GM21723 (cell line): ENCODE measurements around the gene ADAMTSL1.

Experiments
- ATAC-seq: cut with Tn5 transposase; IDR thresholded peaks from one replicate; pipeline ENCODE4 v1.9.1; 2021; ENCODE audit warnings: mild to moderate bottlenecking, moderate library complexity; ENCODE audit not compliant: unreplicated experiment

ADAMTSL1 gene

GRCh38 chr9:18554244-18554643 is 80.3 kb downstream of the ADAMTSL1 start:
- no peak for ATAC-seq

DNA sequence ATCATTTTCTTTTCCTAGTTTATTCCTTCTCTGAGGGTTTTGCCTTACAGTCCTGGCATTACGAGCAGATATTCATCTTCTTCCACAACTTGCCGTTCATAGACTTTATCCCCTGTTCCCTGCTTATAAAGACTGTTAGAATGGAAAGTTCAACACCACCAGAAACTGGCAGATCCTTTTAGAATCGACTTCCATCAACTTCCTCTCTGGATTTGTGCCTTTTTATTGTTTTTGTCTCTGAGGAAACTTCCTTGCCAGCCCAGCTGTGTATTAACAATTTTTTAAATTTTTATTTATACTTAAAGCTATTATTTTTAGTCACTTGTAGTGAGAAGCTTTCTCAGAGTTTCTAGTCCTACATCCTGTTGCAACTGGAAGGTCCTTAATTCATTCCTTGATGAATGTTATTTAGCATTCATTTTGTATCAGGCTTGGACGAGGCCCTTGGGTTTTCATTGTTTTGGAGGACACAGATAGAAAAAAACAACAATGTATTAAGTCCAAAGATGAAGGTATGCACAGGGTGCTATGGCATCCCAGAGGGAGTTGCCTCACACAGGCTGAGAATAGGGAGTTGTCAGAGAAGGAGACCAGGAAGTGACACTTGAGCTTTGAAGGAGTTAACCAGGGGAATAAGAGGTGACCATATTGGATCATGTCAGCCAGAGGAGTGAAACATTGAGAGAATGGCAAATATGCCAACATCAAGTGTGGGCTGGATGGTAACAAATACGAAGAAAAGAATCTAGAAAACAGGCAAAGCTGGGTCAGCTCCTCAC is 81.3 kb downstream of the ADAMTSL1 start:
- no peak for ATAC-seq

- no peak for ATAC-seq
These were observed 90.3 kb downstream of the ADAMTSL1 start for GRCh38 chr9:18564018-18564880.

DNA sequence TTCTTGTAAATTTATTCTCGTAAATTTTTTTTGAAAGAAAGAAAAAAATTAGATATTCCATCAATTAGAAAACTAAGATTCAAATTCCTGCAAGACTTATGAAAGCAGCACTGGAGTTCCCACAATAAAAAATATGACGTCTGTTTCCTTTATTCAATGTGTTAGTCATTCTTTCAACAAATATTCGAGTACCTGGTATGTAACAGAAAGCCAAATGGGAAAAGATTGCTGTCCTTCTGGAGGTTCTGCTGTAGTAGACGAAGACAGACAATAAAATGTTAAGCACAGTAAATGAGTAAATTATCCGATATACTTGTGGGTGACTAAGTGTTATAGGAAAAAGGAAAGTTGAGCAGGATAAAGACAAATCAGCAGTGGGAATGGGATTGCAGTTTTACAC is 92.2 kb downstream of the ADAMTSL1 start:
- no peak for ATAC-seq

GRCh38 chr9:18568973-18569372 is 95.0 kb downstream of the ADAMTSL1 start:
- ATAC-seq, result no peak

- no peak for ATAC-seq
These were observed 96.1 kb downstream of the ADAMTSL1 start for GRCh38 chr9:18569941-18570630.

DNA sequence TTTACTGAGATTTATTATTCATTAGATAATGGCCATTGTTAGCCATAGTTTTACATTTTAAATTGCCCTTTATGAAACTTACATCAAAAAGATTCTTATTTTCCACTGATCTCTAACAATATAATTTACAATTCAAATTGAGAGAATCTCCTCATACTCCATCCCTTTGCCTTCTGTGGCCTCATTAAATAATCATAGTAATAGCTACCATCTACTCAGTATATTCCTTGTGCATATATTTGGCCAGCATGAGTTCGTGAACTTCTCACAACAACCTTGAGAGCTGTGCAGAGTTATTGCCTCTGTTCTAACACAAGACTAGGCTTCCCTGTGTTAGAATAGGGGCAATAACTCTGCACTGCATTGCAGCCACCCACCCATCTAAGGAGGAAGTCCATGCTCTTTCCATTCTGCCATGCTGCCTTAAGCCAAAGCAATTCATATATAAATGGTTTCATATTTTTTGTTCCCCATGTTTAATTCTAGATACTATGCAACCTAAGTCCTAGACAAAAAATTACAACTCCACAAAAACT is 99.1 kb downstream of the ADAMTSL1 start:
- no peak for ATAC-seq

- ATAC-seq, result no peak
These were observed 101.7 kb downstream of the ADAMTSL1 start for GRCh38 chr9:18575686-18576085.

DNA sequence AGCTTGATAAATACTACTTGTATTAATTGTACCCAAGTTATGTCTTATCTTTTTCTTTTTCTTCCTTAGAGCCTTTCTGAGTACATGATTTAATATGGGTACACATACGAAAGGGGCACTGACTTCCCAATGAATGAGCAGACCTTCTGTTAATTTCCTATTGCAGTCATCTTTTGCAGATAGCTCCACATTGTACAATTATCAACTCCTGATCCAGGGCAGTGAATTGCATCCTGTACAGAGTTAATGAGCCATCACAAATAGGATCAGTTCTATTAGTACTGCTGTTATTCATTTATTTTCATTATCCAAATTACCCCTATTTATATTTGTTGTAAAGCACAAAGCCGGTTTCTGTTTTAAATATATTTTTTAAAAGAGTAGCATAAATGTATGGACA is 105.6 kb downstream of the ADAMTSL1 start:
- ATAC-seq, result no peak

GRCh38 chr9:18580151-18580550 is 106.2 kb downstream of the ADAMTSL1 start:
- ATAC-seq, result no peak

- no peak for ATAC-seq
These were observed 112.0 kb downstream of the ADAMTSL1 start for GRCh38 chr9:18585996-18586395.

GRCh38 chr9:18588002-18588401 is 114.0 kb downstream of the ADAMTSL1 start:
- ATAC-seq, result no peak

DNA sequence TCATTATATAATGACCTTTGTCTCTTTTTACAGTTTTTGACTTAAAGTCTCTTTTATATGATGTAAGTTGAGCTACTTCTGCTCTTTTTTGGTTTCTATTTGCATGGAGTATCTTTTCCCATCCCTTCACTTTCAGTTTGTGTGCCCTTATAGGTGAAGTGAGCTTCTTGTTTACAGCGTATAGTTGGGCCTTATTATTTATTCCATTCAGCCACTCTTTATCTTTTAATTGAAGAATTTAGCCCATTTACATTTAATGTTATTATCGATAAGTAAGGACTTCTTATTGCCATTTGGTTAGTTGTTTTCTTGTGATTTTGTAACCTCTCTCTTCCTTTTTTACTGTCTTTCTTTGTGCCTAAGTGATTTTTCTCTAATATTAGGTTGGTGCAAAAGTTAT is 117.3 kb downstream of the ADAMTSL1 start:
- no peak for ATAC-seq

- no peak for ATAC-seq
These were observed 120.9 kb downstream of the ADAMTSL1 start for GRCh38 chr9:18594837-18595236.

DNA sequence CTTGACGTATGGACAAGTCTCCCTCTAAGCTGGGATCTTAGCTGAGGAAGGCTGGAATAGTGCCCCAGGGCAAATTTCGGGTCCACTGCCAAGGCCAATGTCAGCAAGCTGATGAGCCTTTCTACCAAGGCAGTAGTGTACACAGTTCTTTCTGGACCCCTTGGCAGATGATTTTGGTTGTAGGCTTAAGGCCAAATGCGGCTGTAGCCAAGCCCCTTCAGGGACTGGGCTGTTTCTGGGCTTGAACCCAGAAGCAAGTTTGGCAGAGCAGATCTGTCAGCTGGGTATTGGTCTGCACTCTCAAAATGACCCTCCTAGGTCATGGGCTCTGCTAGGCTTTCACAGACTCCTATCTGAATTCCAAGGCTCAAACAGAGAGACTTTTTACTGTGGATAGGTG is 121.6 kb downstream of the ADAMTSL1 start:
- ATAC-seq, result no peak

DNA sequence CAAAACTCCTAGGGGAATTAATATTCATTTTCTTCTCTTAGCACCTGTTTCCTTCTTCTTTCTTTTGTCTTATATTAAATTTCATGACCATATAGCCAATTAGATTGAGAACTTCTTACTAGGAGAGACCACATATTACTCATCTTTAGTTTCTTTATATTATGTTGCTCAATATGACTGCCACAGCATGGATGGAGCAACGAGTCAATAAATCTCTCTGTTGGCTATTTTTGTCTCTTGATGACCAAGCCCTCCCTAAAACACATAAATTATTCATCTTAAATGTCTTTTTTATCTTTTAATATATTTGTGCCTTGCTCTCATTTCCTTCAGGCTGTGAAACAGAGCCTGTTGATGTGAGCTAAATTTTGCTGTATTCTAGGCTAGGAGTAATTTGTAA is 123.0 kb downstream of the ADAMTSL1 start:
- no peak for ATAC-seq

- ATAC-seq, result no peak
These were observed 125.0 kb downstream of the ADAMTSL1 start for GRCh38 chr9:18598969-18599368.

GRCh38 chr9:18601026-18601425 is 127.1 kb downstream of the ADAMTSL1 start:
- no peak for ATAC-seq

GRCh38 chr9:18601956-18602355 is 128.0 kb downstream of the ADAMTSL1 start:
- ATAC-seq, result no peak

DNA sequence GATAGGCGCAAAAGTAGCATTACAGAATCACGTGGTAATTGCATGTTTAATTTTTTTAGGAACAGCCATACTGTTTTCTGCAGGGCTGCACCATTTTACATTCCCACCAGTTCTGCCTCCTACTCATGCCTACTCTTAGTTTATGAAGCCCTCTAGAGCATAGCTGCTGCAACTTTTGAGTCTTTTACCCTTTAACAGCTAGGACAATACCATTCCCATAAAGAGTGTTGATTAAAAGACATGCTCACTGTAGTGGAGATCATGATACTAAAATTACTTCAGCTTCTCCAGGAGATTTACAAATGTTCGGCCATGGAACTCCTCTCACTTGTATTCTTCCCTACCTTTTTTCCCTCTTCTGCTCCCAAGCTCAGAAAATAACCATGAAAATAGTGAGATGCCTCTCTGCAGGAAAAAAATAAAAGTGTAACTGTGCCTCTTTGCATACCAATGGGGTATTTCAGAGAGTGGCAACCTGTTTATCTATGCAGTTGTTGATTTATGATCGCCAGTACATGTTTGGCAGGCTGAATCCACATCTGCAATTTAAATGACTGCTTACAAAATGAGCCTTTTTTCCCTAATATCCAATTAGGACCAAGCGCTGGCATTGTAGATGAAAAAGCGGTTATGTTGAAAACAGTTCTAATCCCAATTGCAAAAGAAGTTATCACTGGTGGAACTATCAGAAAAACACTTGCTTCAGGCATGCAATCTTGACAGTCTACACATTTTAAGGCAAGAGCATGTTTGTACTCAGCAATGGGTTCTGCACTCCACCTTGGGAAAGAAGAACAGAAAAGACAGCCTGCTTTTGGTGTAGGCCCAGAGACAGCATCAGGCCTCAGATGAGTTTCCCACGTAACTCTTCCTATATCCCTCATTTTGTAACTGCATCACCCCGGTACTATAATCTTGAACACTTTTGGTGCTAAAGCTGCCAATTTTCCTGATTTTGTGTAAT is 131.1 kb downstream of the ADAMTSL1 start:
- no peak for ATAC-seq
